K562 (cell line): Measurements from ENCODE around the gene RREB1. TPM values are rescaled to one million over a fixed set of nuclear protein-coding genes. Genes with fewer than 3 reads are reported as not detected.
A peak's percentile ranks its signal among the peaks of the same experiment; 100 is the strongest.

Experiments used
- ATAC-seq: fragments of 200-7000 bp; cut with Tn5 transposase; 3 replicates; pipeline ENCODE4 v1.9.1; 2020; ENCODE audit warnings: moderate library complexity
- BruUV-seq: library from RNA; stranded (reverse); fragments of 400-500 nt; replicated peaks from 2 replicates; lab custom pipeline; 2021; lab: Mats Ljungman, UMichigan
- CTCF ChIA-PET: fragments of 300-600 bp; formaldehyde crosslinking; extraction: SDS; loops from one replicate; lab custom pipeline; 2021; ENCODE audit warnings: low intra/inter-chr PET ratio; lab: Yijun Ruan, JAX
- POLR2A ChIA-PET: fragments of 300-600, 350-650 bp; sonication (Branson Sonifier 250); formaldehyde crosslinking; extraction: SDS; loops from one replicate; lab custom pipeline; 2021; ENCODE audit warnings: antibody characterized with exemption, inconsistent platforms; lab: Yijun Ruan, JAX
- DNase-seq, 4 experiments: peaks; one replicate each; pipeline versions ENCODE4 v3.0.0 to v3.0.0-alpha.2; 2011 to 2018; ENCODE audit warnings: low spot score in 3 of 4, mixed read lengths in 3 of 4; ENCODE audit errors: extremely low read depth in 1 of 4
- FAIRE-seq: peaks from 2 replicates; lab custom pipeline; 2011; peaks lifted over from hg19 to GRCh38; lab: Jason Lieb, UNC
- H2AFZ ChIP-seq: 2 replicates; pipeline ENCODE4 v1.6.0; 2011; ENCODE audit warnings: low read depth, low read length, control low read depth, inconsistent platforms
- H3K27ac ChIP-seq: fragments of 200-600 bp; 3 replicates; pipeline ENCODE4 v1.8.0; 2011; ENCODE audit warnings: low read depth, mild to moderate bottlenecking, control low read depth, inconsistent platforms, low read length, moderate library complexity, mixed read lengths; ENCODE audit errors: extremely low read depth
- H3K27me3 ChIP-seq, 2 experiments: fragments of 300-600 bp in 1 of 2; 2 replicates in 1 of 2; 3 replicates in 1 of 2; pipeline versions ENCODE4 v1.6.0 to v1.8.0; 2011; ENCODE audit warnings: inconsistent platforms in 2 of 2, low read length in 2 of 2, mild to moderate bottlenecking in 1 of 2, mixed read lengths in 1 of 2, moderate library complexity in 1 of 2; ENCODE audit not compliant: control insufficient read depth in 2 of 2, insufficient read depth in 2 of 2
- H3K36me3 ChIP-seq: fragments of 300-600 bp; 3 replicates; pipeline ENCODE4 v1.8.0; 2011; ENCODE audit warnings: mild to moderate bottlenecking, low read length, inconsistent platforms; ENCODE audit not compliant: control insufficient read depth, insufficient read depth
- H3K4me1 ChIP-seq, 2 experiments: fragments of 200-600 bp in 1 of 2; replicated peaks in 1 of 2; 2 replicates in 1 of 2; 3 replicates in 1 of 2; pipeline versions ENCODE4 v1.5.1 to v1.8.0; 2011; ENCODE audit warnings: inconsistent platforms in 2 of 2, low read length in 2 of 2, mild to moderate bottlenecking in 1 of 2, mixed read lengths in 1 of 2, moderate library complexity in 1 of 2; ENCODE audit not compliant: control insufficient read depth in 2 of 2, insufficient read depth in 2 of 2
- H3K4me2 ChIP-seq: 2 replicates; pipeline ENCODE4 v1.6.1; 2011; ENCODE audit warnings: low read length, control low read depth, inconsistent platforms, mixed read lengths; ENCODE audit not compliant: insufficient read depth
- H3K4me3 ChIP-seq: fragments of 200-600 bp; sonication (generic), shearing (Covaris generic); 2 replicates; pipeline ENCODE4 v1.5.1; 2016; ENCODE audit warnings: control low read depth, inconsistent platforms
- H3K79me2 ChIP-seq: fragments of 200-600 bp; 3 replicates; pipeline ENCODE4 v1.8.0; 2011; ENCODE audit warnings: low read length, inconsistent platforms; ENCODE audit not compliant: control insufficient read depth, insufficient read depth
- H3K9ac ChIP-seq, 2 experiments: 2 replicates each; pipeline versions ENCODE4 v1.6.0 to v1.6.1; 2011; ENCODE audit warnings: low read depth in 2 of 2, low read length in 2 of 2, control low read depth in 1 of 2, inconsistent platforms in 1 of 2, mild to moderate bottlenecking in 1 of 2, mixed read lengths in 1 of 2; ENCODE audit not compliant: insufficient read depth in 1 of 2
- H3K9me1 ChIP-seq: one replicate; pipeline ENCODE4 v1.6.0; 2011; ENCODE audit warnings: inconsistent platforms, mild to moderate bottlenecking, low read length, moderate library complexity; ENCODE audit not compliant: control insufficient read depth, insufficient read depth
- H3K9me3 ChIP-seq: replicated peaks from 2 replicates; pipeline ENCODE4 v1.5.1; 2011; ENCODE audit warnings: low read depth, low read length, inconsistent platforms; ENCODE audit not compliant: control insufficient read depth, insufficient read depth
- H4K20me1 ChIP-seq: replicated peaks from 2 replicates; pipeline ENCODE4 v1.6.1; 2011; ENCODE audit warnings: low read length, inconsistent platforms, mixed read lengths; ENCODE audit not compliant: control insufficient read depth, insufficient read depth
- BCL6 ChIP-seq: fragments of 250-450 bp; sonication (Bioruptor Pico); IDR thresholded peaks from 2 replicates; pipeline ENCODE4 v1.4.0; 2020
- ELF2 ChIP-seq: fragments of 250-450 bp; sonication (Bioruptor Pico); IDR thresholded peaks from 2 replicates; pipeline ENCODE4 v1.5.0; 2021; ENCODE audit warnings: mild to moderate bottlenecking
- HMBOX1 ChIP-seq: sonication (generic); IDR thresholded peaks from 2 replicates; pipeline ENCODE4 v1.6.1; 2016
- KLF13 ChIP-seq: fragments of 450-650 bp; IDR thresholded peaks from 2 replicates; pipeline ENCODE4 v1.6.1; 2016; ENCODE audit warnings: missing genetic modification characterization, low read depth, mild to moderate bottlenecking, missing compliant biosample characterization, moderate library complexity, borderline replicate concordance
- MEF2D ChIP-seq: conservative IDR thresholded peaks from 2 replicates; pipeline ENCODE4 v1.6.1; 2016; ENCODE audit warnings: low read depth, missing genetic modification characterization, missing compliant biosample characterization
- NR2C2 ChIP-seq, 2 experiments: fragments of 200-800 bp in 1 of 2; sonication (Bioruptor generic) in 1 of 2; sonication (generic) in 1 of 2; formaldehyde crosslinking in 1 of 2; IDR thresholded peaks; 2 replicates each; pipeline versions ENCODE4 v1.6.1 to v1.8.0; 2016 to 2022; ENCODE audit warnings: mild to moderate bottlenecking in 1 of 2, missing compliant biosample characterization in 1 of 2, missing genetic modification characterization in 1 of 2, missing genetic modification reagents in 1 of 2
- POLR2AphosphoS5 ChIP-seq: IDR thresholded peaks from 2 replicates; pipeline ENCODE4 v1.6.1; 2011; ENCODE audit warnings: mild to moderate bottlenecking, low read depth, low read length, moderate library complexity; ENCODE audit not compliant: control insufficient read depth, insufficient read depth
- POLR2B ChIP-seq: fragments of 450-650 bp; IDR thresholded peaks from 2 replicates; pipeline ENCODE4 v1.6.1; 2018; ENCODE audit warnings: low read depth; ENCODE audit not compliant: partially characterized antibody
- RBBP5 ChIP-seq: fragments of 200-600 bp; sonication (generic); IDR thresholded peaks from 2 replicates; pipeline ENCODE4 v1.6.1; 2012; ENCODE audit warnings: borderline replicate concordance, mild to moderate bottlenecking, low read length, control low read depth, inconsistent platforms; ENCODE audit not compliant: insufficient read depth, poor library complexity, severe bottlenecking
- RCOR1 ChIP-seq, 2 experiments: IDR thresholded peaks; 2 replicates each; pipeline ENCODE4 v1.6.1; 2012; ENCODE audit warnings: low read depth in 2 of 2, low read length in 2 of 2, borderline replicate concordance in 1 of 2, improper control_type of control experiment in 1 of 2
- SNRNP70 ChIP-seq: fragments of 200-400 bp; formaldehyde crosslinking; optimal IDR thresholded peaks from 2 replicates; pipeline ENCODE3; 2017; ENCODE audit warnings: low read depth, low read length
- STAG1 ChIP-seq: sonication (generic); formaldehyde crosslinking; IDR thresholded peaks from 2 replicates; pipeline ENCODE4 v1.5.0; 2020; ENCODE audit warnings: missing genetic modification reagents, borderline replicate concordance
- TFAM ChIP-seq: fragments of 250-450 bp; sonication (Bioruptor Pico); conservative IDR thresholded peaks from 2 replicates; pipeline ENCODE4 v1.5.0; 2021; ENCODE audit warnings: mild to moderate bottlenecking, moderate library complexity
- THAP12 ChIP-seq: fragments of 250-450 bp; sonication (Bioruptor Pico); IDR thresholded peaks from 2 replicates; pipeline ENCODE4 v1.9.0; 2021; ENCODE audit warnings: mild to moderate bottlenecking, inconsistent platforms
- VEZF1 ChIP-seq: fragments of 200-800 bp; sonication (Bioruptor generic); IDR thresholded peaks from 2 replicates; pipeline ENCODE4 v1.6.1; 2017; ENCODE audit warnings: missing genetic modification characterization, missing compliant biosample characterization
- WHSC1 ChIP-seq: IDR thresholded peaks from one replicate; pipeline ENCODE4 v1.6.1; 2012; ENCODE audit warnings: low read length, control low read depth, inconsistent platforms
- ZKSCAN1 ChIP-seq: fragments of 150-350 bp; IDR thresholded peaks from 2 replicates; pipeline ENCODE4 v1.6.1; 2016; ENCODE audit warnings: low read depth, low read length
- WGBS: fragments of 100-300 bp; shearing (Covaris generic); methylation state at CpG from one replicate; pipeline ENCODE4 v1.1.6; 2016; ENCODE audit warnings: low coverage, mixed read lengths; ENCODE audit not compliant: insufficient coverage; ENCODE audit errors: missing lambda C conversion rate; 5-methylcytosine and 5-hydroxymethylcytosine counted together
- in situ Hi-C: fragments of 300-500 bp; cut with MboI; formaldehyde crosslinking; loops from 4 replicates; pipeline ENCODE4 v1.15.0; 2018; ENCODE audit warnings: inconsistent platforms, mixed read lengths
- intact Hi-C: fragments of 100-400 bp; cut with micrococcal nuclease; formaldehyde crosslinking; loops from 2 replicates; pipeline ENCODE4 v1.14.2; 2022
- polyA plus RNA-seq, 8 experiments: library from polyadenylated mRNA; depleted of rRNA in 4 of 8; stranded (reverse) in 5 of 8; unstranded in 3 of 8; fragments of >200 nt; fragmentation: Nextera tagmentation in 2 of 8; fragmentation: Illumina TruSeq in 1 of 8; extraction: Ambion mirVana in 2 of 8; extraction: Trizol in 1 of 8; gene quantifications; 2 replicates each; pipeline versions ENCODE4 v1.2.1 to v1.2.3, GENCODE V29; 2011 to 2014; ENCODE audit warnings: inconsistent platforms in 1 of 8, missing spikeins in 1 of 8
- total RNA-seq, 7 experiments: library from RNA; depleted of rRNA in 6 of 7; stranded (reverse); fragments of >200 nt in 6 of 7; fragmentation: Illumina TruSeq in 2 of 7; extraction: Trizol in 2 of 7; gene quantifications; 2 replicates each; pipeline versions ENCODE4 v1.2.1 to v1.2.3, GENCODE V29; 2011 to 2021; ENCODE audit warnings: low replicate concordance in 1 of 7

Gene RREB1
- total and polyA plus RNA-seq, 9 of the 15 experiments (the other 6 are each of a cell fraction or from before 2014, with no cell fraction given), result 3.3 to 64.2 (median 19.3) TPM

- no peaks in the 10 kb centered on the region for H3K9me3 ChIP-seq
- H4K20me1 ChIP-seq, result peaks cover 25% of the 10 kb centered on the region
- DNase-seq, result no peak
- H2AFZ ChIP-seq, result no peak overlapping the region
- H3K9ac ChIP-seq, result peak overlapping the region; percentile 21 to 80; a peak in 2 of 4 replicates
- H3K9me1 ChIP-seq, result no peaks in the 10 kb centered on the region
- H3K4me1 ChIP-seq, result peaks cover 52 to 73% of the 10 kb centered on the region in 2 experiments
- FAIRE-seq, result no peak
- H3K36me3 ChIP-seq, result peaks cover 18% of the 10 kb centered on the region
- peaks cover 100% of the 10 kb centered on the region for H3K79me2 ChIP-seq
- no peak overlapping the region for H3K4me3 ChIP-seq
- ChIA-PET POLR2A (interaction anchor here (0.6 to 5.6 kb wide), 15 partner anchors 9 to 562 kb away, joined by 3 to 34 read pairs (median 4); no protein-coding TSS in a partner anchor), CTCF (no interaction called here)
- 32% methylated on average over 15 of the region's 15 CpGs for WGBS
- peak overlapping the region; percentile 66 for H3K4me2 ChIP-seq
- peak overlapping the region; percentile 45 for H3K27ac ChIP-seq
- BruUV-seq, result no TSS peak
- intact Hi-C loops, result no loop called here
- H3K27me3 ChIP-seq, result no peaks in the 10 kb centered on the region
- in situ Hi-C loops, result no loop called here
- peak; percentile 52 for ATAC-seq
- TF ChIP-seq STAG1 (CRISPR knock-in tag) (no peak), THAP12 (CRISPR knock-in tag) (no peak), MEF2D (tag) (no peak), HMBOX1 (peak; percentile 47; the same call in 1 of the 2 replicates), POLR2B (no peak), WHSC1 (no peak), ELF2 (CRISPR knock-in tag) (no peak), VEZF1 (CRISPR knock-in tag) (no peak), POLR2AphosphoS5 (0 out of 2 replicates have a peak, but pooled peaks have one; percentile 11), ZKSCAN1 (no peak), NR2C2 (CRISPR knock-in tag; IDR thresholded peaks at IDR 0.05) (no peak), NR2C2 (tag; IDR thresholded peaks at IDR 0.05) (peak; percentile 46; the same call in 1 of the 2 replicates), RCOR1 (IDR thresholded peaks at IDR 0.05; ENCODE audit: borderline replicate concordance in 1 of 2, low read depth in 2 of 2, low read length in 2 of 2) (no peak), SNRNP70 (peak; percentile 68), RBBP5 (peak; percentile 48), TFAM (CRISPR knock-in tag) (no peak), KLF13 (no peak), BCL6 (CRISPR knock-in tag) (no peak)
Measured at GRCh38 chr6:7115543-7116231, 7.9 kb downstream of the RREB1 start.
